Fibroblast of villous mesenchyme (primary cell): ENCODE results near the gene PLXND1. TPM values are rescaled to one million over a fixed set of nuclear protein-coding genes. Genes with fewer than 3 reads are reported as not detected.

Source experiments
- DNase-seq: peaks from one replicate; pipeline ENCODE4 v3.0.0-alpha.2; 2010; ENCODE audit warnings: low read depth
- H3K4me3 ChIP-seq: 2 replicates; pipeline ENCODE4 v1.5.1; 2011; ENCODE audit warnings: low read depth, mild to moderate bottlenecking, low read length
- total RNA-seq: library from RNA; depleted of rRNA; stranded (reverse); fragments of >200 nt; gene quantifications from 2 replicates; pipeline ENCODE4 v1.2.3, GENCODE V29; 2012
- TF ChIP-seq, protein P1 (sequence below): IDR thresholded peaks from 2 replicates; pipeline ENCODE4 v1.5.1; 2012; ENCODE audit warnings: low read depth, mild to moderate bottlenecking, low read length; ENCODE audit not compliant: insufficient read depth

PLXND1 gene
- total RNA-seq, 1 donor = 97.2 TPM

DNA sequence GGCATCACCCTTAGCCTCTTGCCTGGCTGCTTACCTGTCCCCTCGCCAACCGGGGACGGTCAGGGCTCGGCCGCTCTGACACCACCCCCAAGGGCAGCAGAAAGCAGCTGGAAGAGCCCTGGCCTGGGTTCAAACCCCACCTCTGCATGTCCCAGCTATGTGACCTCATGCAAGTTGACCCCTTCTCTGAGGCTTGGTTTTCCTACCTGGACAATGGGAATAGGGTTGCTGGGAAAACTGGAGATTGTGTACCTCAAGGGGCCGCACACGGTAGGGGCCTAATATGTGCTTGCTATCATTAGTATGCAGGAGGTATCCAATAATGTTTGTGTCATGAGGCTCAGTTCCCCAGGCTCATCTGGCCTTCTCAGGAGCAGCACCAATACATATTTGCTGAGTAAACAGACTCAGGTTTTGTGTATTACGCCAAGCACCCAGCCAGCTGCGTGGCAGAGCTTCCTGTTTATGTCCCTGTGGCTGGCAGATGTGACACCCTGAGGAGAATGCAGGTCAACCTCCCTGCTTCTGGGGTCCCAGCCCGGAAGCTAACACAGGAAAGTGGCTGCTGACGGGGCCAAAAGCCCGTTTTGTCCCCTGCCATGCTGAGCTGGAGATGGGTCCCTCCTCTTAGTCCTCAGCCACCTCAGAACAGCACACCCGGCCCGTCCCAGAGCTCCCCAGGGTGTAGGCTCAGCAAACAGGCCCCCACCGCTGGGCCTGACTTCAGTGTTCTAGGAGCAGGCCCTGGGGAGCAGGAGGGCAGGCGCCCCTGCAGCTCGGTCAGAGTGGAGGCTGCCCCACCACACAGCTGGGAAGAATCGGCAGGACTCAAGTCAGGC, 29.7 kb downstream of the PLXND1 start:
- TF ChIP-seq, protein P1, sequence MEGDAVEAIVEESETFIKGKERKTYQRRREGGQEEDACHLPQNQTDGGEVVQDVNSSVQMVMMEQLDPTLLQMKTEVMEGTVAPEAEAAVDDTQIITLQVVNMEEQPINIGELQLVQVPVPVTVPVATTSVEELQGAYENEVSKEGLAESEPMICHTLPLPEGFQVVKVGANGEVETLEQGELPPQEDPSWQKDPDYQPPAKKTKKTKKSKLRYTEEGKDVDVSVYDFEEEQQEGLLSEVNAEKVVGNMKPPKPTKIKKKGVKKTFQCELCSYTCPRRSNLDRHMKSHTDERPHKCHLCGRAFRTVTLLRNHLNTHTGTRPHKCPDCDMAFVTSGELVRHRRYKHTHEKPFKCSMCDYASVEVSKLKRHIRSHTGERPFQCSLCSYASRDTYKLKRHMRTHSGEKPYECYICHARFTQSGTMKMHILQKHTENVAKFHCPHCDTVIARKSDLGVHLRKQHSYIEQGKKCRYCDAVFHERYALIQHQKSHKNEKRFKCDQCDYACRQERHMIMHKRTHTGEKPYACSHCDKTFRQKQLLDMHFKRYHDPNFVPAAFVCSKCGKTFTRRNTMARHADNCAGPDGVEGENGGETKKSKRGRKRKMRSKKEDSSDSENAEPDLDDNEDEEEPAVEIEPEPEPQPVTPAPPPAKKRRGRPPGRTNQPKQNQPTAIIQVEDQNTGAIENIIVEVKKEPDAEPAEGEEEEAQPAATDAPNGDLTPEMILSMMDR = no peak
- peak; percentile 76 for DNase-seq
- H3K4me3 ChIP-seq = no peak overlapping the region

DNA sequence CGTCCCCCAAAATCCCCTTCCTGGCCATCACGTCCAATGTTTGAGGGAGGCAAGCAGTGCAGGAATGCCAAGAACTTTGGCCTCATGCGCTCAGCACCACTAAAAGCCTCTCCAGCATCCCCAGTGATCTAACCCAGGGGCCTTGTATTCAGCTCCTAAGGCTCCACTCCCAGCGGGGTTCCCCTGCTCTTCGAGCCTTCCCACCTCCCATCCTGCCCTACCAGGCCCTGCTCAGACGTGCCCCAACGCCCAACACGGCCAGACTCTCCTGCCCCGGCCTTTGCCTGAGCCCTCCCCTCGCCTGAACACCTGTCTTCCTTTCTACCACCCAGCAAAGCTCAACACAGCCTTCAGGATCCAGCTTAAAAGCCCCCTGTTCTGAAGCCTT, 30.5 kb downstream of the PLXND1 start:
- DNase-seq = no peak
- TF ChIP-seq, protein P1 = no peak

DNA sequence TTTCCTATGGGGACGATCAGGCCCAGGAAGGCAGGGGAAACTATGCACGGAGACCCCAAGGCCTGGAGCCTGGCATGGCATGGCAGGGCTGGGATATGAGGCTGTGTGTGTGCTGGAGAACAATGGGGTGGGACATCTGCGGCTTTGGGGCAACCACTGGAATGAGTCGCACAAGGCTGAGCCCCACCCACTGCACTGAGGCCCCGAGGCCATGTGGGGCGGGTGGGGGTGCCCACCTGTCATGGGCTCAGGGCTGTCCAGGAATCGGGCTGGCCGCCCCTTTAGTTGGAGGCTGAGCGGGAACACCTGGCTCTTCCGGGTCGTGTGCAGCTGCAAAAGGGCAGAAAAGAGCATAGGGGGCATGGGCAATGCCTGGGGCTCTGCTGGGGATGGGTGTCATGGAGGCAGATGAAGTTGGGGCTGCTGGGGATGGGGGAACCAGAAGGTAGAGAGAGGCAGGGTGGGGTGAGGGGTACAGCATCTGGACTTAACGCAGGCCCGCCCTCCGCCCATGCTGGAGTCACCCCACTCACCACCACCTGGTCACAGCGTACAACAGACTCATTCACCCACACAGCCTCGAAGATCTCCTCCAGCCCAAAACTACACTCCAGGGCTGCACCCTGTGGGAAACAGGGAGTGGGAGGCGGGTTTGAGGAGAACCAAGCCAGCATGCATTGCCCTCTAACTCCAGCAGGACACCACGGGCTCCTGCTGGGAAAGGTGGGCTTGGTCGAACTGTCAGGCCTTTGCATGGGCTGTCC, 31.1 kb downstream of the PLXND1 start:
- no peak for DNase-seq
- TF ChIP-seq, protein P1 = no peak

More for the DNA sequence above, 30.5 kb downstream of the PLXND1 start:
- no peak overlapping the region for H3K4me3 ChIP-seq

DNA sequence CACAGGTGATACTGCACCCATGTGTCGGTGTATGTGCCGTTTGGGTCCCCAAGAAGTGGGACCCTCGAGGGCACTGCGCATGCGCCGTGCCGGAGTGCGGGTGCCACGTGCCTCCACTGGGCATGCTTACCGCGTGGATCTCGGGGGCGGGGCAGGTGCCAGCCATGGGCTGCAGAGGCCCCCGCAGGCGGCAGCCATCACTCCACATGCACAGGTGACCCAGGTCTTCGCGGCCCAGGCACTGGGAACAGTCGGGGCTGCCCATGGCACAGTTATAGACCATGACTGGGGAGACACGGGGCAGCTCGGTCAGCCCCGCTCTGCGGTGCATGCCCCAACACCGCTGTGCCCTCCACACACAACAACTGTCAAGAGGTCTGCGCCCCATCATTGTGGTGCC, 32.3 kb downstream of the PLXND1 start:
- H3K4me3 ChIP-seq = no peak overlapping the region

More for the DNA sequence above, 31.1 kb downstream of the PLXND1 start:
- no peak overlapping the region for H3K4me3 ChIP-seq

DNA sequence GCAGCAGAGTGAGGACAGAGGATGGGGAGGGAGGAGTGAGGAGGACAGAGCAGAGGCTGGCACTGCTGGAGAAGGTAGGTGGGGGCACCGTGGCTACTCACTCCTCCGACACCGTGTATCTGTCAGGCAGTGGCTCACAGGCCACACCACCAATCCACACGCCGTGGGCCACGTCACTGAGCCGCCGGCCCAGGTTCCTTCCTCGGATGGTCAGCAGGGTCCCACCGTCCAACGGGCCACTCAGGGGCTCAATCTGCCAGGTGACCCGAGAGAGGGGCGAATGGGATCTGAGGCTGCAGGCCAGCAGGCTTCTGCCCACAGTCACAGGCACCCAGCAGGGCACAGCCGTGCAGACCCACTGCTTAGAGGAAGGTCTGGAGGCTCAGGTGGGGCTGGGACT, 33.0 kb downstream of the PLXND1 start:
- DNase-seq = no peak
- TF ChIP-seq, protein P1 = no peak
- H3K4me3 ChIP-seq = no peak overlapping the region

More for the DNA sequence above, 32.3 kb downstream of the PLXND1 start:
- no peak for DNase-seq
- TF ChIP-seq, protein P1 = no peak

DNA sequence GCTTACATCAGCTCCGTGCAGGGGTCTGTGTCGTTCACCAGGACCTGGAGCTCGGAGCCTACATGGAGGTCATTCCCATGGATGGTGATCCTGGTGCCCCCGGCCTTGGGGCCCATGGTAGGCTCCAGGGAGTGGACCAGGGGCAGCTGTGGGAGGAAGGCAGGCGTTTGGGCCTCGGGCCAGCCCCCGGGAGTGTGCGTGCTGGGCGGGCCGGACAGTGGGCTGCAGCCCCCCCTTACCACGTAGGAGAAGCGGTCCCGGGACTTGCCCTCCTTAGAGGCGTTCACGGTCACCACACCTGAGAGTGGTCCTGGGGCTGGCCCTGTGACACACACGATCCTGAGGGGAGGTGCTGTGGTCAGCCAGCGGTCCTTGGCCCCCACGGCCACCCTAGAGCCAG, 33.9 kb downstream of the PLXND1 start:
- DNase-seq = no peak
- TF ChIP-seq, protein P1 = no peak
- no peak overlapping the region for H3K4me3 ChIP-seq
